Iris pigment epithelial cell (primary cell): ENCODE data around the gene CBR1.
A peak's percentile ranks its signal among the peaks of the same experiment; 100 is the strongest.
"Not testable (repeated sequence)": the region's sequence is repeated elsewhere in the genome, so short reads cannot be mapped to it uniquely, and the experiment has no call there.

Experiments
- DNase-seq: peaks from one replicate; pipeline ENCODE4 v3.0.0-alpha.2; 2011; ENCODE audit warnings: low read depth

CBR1 gene

DNA sequence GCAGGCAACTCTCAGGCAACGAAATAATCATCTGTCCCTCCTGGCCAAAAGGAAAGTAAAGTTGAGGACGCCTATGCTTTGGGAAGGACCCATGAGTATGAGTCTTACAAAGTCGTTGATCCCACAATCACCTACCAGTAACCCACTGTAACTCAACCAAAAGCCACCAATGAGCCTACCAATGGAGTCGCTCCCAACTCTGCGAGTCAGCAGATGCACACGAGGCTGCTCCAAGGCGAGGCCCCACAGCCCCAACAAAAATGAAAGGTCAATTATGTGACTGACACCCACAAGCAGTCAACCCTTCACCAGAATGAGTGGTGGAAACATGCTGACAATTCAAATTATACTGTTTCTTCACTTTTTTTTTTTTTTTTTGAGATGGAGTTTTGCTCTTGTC is 21.5 kb upstream of the CBR1 start:
- DNase-seq, result no peak

DNA sequence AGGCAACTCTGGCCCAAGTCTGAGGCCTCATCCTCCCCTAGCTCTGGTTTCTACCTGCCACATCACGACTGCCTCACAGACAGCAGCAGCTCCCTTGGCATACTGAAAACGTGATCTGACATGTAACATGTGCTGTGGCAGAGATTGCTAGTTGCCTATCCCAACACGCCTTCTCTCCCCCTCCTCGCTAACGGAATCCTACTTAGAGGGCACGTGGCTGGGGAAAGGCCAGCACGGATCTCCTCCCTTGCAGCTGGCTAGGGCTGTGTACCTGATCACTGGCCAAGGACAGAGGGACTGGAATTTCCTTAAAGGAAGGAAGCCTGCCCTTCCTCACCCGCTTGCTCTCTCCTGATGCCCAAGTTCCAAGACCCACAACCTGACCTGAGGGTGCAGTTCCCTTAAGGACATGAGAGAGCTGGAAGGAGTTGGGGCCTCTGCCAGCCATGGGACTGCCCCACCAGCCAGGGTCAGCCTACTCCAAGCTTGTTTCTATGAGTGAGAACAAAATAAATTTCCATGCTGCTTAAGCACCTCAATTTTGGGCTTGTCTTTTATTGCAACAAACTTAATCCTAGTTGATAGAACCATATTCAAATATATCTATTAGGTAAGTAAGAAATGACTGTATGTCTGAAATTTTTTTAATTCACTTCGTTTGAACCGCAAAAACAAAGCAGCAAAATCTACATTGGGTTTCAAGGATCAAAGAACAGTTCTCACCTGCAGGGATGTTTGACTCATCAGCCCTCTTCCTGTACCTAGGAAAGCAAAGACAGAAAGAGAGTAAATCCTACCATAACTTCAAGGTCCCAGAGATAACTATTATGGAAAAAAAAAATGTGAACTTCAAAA is 16.7 kb upstream of the CBR1 start:
- no peak for DNase-seq

DNA sequence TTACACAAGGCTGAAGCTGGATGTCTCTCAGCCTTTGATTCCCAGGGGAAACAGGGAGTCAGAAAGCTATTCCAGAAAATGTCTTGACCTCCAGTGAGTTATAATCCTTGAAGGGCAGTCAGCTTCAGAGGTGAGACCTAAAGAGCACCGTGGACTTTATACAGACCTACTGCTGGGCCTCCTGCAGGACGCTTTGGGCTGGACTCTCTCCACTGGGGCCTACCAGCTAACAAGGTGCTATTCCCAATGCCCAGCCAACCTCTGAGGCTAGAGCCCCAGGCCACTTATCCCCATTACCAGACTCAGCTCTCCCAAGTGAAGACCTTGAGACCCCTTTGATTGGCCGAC is 16.1 kb upstream of the CBR1 start:
- DNase-seq, result no peak

DNA sequence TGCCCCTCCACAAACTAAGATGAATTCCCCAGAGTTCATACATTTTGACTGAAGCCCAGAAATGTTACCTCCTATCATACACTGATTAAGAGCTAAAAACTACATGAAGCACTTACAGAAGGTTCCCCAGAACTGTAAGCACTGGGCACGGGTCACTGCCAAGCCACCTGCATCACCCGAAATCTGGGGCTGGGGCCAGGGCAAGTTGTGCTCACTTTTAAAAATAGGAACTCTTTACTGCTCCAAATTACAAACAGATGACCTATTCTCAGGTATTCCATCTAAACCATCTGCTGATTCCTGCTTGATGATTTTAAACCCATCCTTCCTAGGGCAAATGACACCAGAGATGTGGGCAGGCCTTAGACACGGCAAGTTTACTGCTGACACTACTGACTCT is 14.3 kb upstream of the CBR1 start:
- DNase-seq, result no peak

DNA sequence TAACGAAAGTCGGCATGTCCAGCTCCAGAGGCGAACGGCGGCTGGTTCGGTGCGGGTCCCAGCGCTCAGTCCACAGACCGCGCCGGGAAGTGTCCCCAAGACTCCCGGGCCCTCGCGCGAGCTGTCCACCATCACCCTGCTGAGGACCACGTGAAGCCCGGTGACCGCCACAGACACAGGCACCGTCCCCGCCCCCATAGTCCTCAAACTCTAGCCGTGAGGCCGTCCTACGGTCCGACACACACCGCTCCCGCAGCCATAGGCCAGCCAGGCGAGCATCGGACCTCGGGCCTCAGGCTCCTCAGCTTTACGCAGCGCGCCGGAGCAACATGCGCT is 10.0 kb upstream of the CBR1 start:
- no peak for DNase-seq

DNA sequence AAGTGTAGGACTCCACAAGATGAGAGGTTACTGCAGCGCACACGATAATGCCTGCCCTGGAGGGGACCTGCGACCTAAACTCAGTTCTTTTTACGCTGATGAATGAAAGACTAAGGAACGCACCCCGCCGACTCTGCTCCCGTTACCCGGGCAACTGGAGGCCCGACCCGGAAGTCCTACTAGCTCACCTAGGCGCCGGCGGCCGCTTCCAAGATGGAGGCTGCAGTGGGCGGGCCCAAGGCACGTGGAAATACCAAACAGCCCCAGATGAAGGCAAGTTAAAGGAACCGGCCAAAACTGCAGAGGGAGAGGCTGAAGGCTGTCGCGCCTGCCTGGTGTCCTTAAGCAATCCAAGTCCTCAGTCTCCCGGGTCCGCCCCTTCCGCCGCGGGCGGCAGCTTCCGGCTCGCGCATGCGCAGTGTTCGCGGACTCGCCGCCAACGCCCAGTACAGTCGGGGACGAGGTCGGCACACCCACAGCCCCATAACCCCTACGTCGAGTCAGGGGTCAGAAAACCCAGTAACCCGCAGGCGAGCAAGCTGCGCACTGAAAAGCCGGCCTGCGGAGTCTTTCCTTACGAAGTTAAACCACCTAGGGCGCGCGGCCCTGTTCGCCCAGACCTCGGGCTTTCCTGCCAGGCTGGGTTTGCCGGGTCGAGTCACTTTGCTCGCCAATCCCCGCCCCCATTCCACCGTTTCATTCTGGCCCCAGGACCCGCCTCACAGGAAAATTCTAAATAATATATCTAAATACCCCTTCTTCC is 9.5 kb upstream of the CBR1 start, which contains the start of gene SETD4:
TSS of gene SETD4 (minus strand) at position 368 of the 763 bp plus-strand sequence. CDS start 1,638 bp downstream, outside the sequence.
- peak; percentile 92 for DNase-seq

DNA sequence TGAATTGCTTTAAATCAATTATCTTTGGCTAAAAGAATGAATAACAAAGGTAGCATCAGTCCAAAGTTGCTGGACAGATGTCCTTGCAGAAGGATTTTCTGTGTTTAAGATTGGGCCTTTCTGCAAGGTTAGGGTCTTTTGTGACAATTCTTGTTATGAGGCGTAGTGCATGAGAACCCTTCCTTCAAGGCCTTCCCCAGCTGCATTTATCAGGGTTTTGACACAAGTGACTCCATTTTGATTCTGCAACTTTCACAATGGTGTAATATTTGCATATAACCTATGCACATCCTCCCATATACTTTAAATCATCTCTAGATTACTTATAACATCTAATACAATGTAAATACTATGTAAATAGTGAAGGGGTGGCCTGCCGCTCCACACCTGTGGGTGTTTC is 8.4 kb upstream of the CBR1 start:
- DNase-seq, result no peak

GRCh38 chr21:36063375-36064084 is 6.3 kb upstream of the CBR1 start:
- DNase-seq, result no peak

GRCh38 chr21:36064085-36064460 is 5.8 kb upstream of the CBR1 start:
- DNase-seq, result no peak

DNA sequence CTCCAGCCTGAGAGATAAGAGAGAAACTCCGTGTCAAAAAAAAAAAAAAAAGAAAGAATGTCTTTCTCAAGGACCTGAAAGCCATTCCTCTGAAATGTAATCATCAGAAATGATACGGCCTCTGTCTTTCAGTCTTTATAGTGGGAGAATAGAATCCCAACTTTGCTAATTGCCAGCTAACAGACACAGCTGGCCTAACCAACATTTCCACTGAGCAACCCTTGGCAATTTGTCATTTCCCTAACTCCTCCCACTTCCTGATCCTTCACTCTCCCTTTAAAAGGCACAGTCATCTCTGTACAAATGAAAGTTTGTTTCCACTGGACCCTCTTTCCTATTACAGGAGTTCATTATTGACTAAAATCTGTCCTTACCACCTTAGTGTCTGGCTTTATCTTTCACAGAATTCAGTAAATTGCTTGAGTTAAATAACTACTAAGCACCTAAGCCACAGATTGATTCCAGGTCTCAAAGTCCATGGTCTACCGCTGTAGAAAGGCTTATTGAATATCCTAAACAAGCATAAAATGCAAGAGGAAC is 4.3 kb upstream of the CBR1 start:
- DNase-seq, result peak; percentile 76

- DNase-seq, result no peak
Measured at GRCh38 chr21:36068748-36069398, 951 bp upstream of the CBR1 start.

DNA sequence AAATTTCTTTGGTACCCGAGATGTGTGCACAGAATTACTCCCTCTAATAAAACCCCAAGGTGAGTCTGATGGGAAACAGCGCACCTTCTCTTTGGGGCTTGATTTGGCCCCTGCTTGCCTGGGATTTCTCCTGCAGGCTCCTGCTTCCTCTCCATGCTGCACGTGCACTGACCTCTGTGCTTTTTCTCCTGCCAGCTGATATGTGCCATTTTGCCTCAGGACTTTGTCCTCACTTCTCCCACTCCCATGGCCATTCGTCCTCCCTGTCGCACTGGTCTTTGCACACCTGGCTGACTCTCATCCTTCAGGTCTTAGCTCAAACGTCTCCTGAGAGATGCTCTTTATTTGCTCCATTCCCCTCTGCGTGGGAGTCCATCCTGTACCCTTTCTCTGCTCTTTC is 1.2 kb downstream of the CBR1 start:
- no peak for DNase-seq

DNA sequence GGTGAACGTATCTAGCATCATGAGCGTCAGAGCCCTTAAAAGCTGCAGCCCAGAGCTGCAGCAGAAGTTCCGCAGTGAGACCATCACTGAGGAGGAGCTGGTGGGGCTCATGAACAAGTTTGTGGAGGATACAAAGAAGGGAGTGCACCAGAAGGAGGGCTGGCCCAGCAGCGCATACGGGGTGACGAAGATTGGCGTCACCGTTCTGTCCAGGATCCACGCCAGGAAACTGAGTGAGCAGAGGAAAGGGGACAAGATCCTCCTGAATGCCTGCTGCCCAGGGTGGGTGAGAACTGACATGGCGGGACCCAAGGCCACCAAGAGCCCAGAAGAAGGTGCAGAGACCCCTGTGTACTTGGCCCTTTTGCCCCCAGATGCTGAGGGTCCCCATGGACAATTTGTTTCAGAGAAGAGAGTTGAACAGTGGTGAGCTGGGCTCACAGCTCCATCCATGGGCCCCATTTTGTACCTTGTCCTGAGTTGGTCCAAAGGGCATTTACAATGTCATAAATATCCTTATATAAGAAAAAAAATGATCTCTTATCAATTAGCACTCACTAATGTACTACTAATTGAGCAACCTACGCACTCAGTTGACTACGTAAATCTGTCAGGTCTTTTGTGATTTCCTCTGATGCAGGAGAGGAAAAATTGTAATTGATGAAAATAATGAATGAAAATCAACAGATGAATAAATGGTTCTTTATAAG is 2.8 kb downstream of the CBR1 start:
- no peak for DNase-seq

DNA sequence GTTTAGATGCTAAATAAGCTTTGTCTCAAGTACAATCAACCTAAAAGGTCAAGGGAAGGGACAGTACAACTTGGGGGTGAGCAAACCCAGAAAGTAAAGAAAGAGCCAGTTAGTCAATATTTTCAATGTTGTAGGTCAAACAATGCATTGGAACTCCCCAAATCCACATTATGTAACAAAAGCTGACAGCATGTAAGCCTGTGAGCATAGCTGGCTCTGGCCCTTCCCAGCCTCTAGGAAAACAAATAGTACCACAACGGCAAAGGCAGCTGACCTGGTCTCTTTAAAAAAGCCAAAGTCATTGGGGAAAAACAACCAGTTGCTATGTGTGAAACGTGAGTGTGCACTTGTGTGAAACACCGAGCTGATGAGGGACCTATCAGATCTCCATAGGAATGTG is 3.4 kb downstream of the CBR1 start:
- no peak for DNase-seq

- DNase-seq, result not testable (repeated sequence)
Measured at GRCh38 chr21:36073911-36074310, 4.1 kb downstream of the CBR1 start.

GRCh38 chr21:36075171-36075570 is 5.3 kb downstream of the CBR1 start:
- no peak for DNase-seq

DNA sequence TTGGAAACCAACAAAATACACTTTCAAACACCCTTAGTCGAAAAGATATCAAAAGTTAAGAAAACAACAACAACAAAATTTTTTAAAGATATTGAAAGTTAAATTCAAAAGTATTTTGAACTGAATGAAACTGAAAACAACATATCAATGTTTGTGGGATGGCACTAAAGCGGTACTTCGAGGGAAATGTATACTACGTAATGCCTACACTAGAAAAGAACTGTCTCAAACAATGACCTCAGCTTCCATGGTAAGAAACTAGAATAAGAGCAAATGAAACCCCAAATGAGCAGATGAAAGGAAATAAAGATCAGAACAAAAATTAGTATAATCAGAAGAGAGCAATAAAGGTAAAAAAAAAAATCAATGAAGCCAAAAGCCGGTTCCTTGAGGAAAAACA is 6.1 kb downstream of the CBR1 start:
- DNase-seq, result no peak

- no peak for DNase-seq
Measured at GRCh38 chr21:36076878-36077655, 7.2 kb downstream of the CBR1 start.

- DNase-seq, result no peak
Measured at GRCh38 chr21:36077758-36078157, 7.9 kb downstream of the CBR1 start.

- DNase-seq, result no peak
Measured at GRCh38 chr21:36079010-36079649, 9.3 kb downstream of the CBR1 start.
